SU-DHL-6 (cell line): Measurements from ENCODE around the gene GPATCH2.

Experiments
- EZH2phosphoT487 ChIP-seq: fragments of 200-600 bp; sonication (generic), shearing (Covaris generic); conservative IDR thresholded peaks from 2 replicates; pipeline ENCODE4 v1.6.1; 2018; ENCODE audit warnings: mild to moderate bottlenecking, antibody characterized with exemption, low read length, moderate library complexity, mixed read lengths
- TF ChIP-seq, protein P1 (sequence below): fragments of 200-600 bp; sonication (generic); IDR thresholded peaks from one replicate; pipeline ENCODE4 v1.5.1; 2017; ENCODE audit warnings: antibody characterized with exemption, mild to moderate bottlenecking, low read length, moderate library complexity; ENCODE audit not compliant: insufficient read depth, poor library complexity, severe bottlenecking

DNA sequence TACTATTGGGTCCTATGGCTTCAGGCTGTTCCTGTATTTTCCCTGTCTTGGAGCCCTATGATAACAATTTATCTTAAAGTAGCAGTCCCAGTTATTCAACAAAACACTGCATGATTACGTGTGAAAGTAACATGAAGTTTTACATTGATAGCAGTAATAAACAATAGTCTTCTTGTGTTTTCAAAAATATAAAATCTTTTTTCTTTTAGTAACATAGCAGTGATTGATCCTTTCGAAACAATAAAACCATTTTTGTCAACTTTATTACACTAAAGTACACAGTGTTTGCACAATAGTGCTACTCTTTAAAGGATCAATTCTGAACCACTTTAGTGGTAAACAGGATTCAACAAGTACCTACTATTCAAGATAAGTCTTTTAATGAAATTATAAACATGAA is 90.6 kb downstream of the GPATCH2 start:
- TF ChIP-seq, protein P1, sequence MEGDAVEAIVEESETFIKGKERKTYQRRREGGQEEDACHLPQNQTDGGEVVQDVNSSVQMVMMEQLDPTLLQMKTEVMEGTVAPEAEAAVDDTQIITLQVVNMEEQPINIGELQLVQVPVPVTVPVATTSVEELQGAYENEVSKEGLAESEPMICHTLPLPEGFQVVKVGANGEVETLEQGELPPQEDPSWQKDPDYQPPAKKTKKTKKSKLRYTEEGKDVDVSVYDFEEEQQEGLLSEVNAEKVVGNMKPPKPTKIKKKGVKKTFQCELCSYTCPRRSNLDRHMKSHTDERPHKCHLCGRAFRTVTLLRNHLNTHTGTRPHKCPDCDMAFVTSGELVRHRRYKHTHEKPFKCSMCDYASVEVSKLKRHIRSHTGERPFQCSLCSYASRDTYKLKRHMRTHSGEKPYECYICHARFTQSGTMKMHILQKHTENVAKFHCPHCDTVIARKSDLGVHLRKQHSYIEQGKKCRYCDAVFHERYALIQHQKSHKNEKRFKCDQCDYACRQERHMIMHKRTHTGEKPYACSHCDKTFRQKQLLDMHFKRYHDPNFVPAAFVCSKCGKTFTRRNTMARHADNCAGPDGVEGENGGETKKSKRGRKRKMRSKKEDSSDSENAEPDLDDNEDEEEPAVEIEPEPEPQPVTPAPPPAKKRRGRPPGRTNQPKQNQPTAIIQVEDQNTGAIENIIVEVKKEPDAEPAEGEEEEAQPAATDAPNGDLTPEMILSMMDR: no peak
- no peak for TF ChIP-seq EZH2phosphoT487
